Suprapubic skin (tissue), 3 donors: ENCODE measurements around the gene EGFR.

Source experiments
- POLR2A ChIP-seq, 2 donors: fragments of 450-650 bp; IDR thresholded peaks; one replicate each; pipeline ENCODE4 v1.6.1; 2017; ENCODE audit warnings: antibody characterized with exemption in 2 of 2, mild to moderate bottlenecking in 2 of 2, moderate library complexity in 2 of 2
- TF ChIP-seq, protein P1 (sequence below), 2 donors: fragments of 200-600 bp in 1 of 2; fragments of 450-650 bp in 1 of 2; sonication (generic) in 1 of 2; IDR thresholded peaks; one replicate each; pipeline ENCODE4 v1.5.1; 2016 to 2019; ENCODE audit warnings: antibody characterized with exemption in 2 of 2, mild to moderate bottlenecking in 1 of 2, moderate library complexity in 1 of 2

DNA sequence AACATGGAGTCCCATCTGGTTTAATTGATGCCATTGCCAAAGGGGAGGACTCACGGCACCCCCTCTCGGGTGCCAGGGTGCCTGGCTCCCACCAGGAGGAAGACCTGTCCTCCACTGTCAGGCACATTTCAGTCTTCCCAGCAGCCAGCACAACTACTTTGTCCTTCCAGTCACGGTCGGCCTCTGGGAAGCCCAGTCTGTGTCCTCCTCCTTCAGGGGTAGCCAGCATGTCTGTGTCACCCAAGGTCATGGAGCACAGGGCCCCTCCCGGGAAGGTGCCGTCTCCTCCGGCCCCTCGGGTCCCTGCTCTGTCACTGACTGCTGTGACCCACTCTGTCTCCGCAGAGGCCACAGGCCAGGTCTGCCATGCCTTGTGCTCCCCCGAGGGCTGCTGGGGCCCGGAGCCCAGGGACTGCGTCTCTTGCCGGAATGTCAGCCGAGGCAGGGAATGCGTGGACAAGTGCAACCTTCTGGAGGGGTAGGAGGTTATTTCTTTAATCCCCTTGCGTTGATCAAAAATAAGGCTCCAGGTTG lies 142.4 kb downstream of the EGFR start:
- TF ChIP-seq, protein P1, sequence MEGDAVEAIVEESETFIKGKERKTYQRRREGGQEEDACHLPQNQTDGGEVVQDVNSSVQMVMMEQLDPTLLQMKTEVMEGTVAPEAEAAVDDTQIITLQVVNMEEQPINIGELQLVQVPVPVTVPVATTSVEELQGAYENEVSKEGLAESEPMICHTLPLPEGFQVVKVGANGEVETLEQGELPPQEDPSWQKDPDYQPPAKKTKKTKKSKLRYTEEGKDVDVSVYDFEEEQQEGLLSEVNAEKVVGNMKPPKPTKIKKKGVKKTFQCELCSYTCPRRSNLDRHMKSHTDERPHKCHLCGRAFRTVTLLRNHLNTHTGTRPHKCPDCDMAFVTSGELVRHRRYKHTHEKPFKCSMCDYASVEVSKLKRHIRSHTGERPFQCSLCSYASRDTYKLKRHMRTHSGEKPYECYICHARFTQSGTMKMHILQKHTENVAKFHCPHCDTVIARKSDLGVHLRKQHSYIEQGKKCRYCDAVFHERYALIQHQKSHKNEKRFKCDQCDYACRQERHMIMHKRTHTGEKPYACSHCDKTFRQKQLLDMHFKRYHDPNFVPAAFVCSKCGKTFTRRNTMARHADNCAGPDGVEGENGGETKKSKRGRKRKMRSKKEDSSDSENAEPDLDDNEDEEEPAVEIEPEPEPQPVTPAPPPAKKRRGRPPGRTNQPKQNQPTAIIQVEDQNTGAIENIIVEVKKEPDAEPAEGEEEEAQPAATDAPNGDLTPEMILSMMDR (IDR thresholded peaks at IDR 0.05), result no peak
- no peak for TF ChIP-seq POLR2A (IDR thresholded peaks at IDR 0.05)
